Neural cell (in vitro differentiated cells): ENCODE measurements around the gene ABCC11. TPM values are rescaled to one million over a fixed set of nuclear protein-coding genes. Genes with fewer than 3 reads are reported as not detected.
"Not testable (repeated sequence)": the region's sequence is repeated elsewhere in the genome, so short reads cannot be mapped to it uniquely, and the experiment has no call there.

Experiments
- H2AFZ ChIP-seq: fragments of 200-600, 300-800 bp; sonication (generic), shearing (Covaris generic); 2 replicates; pipeline ENCODE4 v1.6.0; 2014; ENCODE audit warnings: low read depth, mild to moderate bottlenecking, antibody characterized with exemption, low read length, moderate library complexity
- H3F3A ChIP-seq: fragments of 200-600 bp; shearing (Covaris generic); 2 replicates; pipeline ENCODE4 v1.6.1; 2016; ENCODE audit warnings: mild to moderate bottlenecking, moderate library complexity, mixed read lengths, antibody characterized with exemption, low read length; ENCODE audit not compliant: insufficient read depth, poor library complexity, severe bottlenecking
- H3K27ac ChIP-seq: fragments of 200-600, 300-800 bp; sonication (generic), shearing (Covaris generic); 2 replicates; pipeline ENCODE4 v1.5.1; 2014; ENCODE audit warnings: mild to moderate bottlenecking, low read length, moderate library complexity
- H3K27me3 ChIP-seq: fragments of 300-800, 200-600 bp; sonication (generic), shearing (Covaris generic); 2 replicates; pipeline ENCODE4 v1.6.0; 2014; ENCODE audit warnings: mild to moderate bottlenecking, low read depth, low read length, moderate library complexity; ENCODE audit not compliant: insufficient read depth
- H3K36me3 ChIP-seq: fragments of 300-800, 200-600 bp; sonication (generic), shearing (Covaris generic); 2 replicates; pipeline ENCODE4 v1.5.1; 2014; ENCODE audit warnings: mild to moderate bottlenecking, antibody characterized with exemption, low read length, moderate library complexity; ENCODE audit not compliant: insufficient read depth
- H3K4me2 ChIP-seq: fragments of 300-800, 200-600 bp; sonication (generic), shearing (Covaris generic); 2 replicates; pipeline ENCODE4 v1.6.0; 2014; ENCODE audit warnings: mild to moderate bottlenecking, low read length
- H3K4me3 ChIP-seq: fragments of 300-800, 200-600 bp; sonication (generic), shearing (Covaris generic); 2 replicates; pipeline ENCODE4 v1.5.1; 2014; ENCODE audit warnings: mild to moderate bottlenecking, low read length, moderate library complexity
- H3K79me2 ChIP-seq: fragments of 200-600 bp; shearing (Covaris generic); replicated peaks from 2 replicates; pipeline ENCODE4 v1.6.0; 2014; ENCODE audit warnings: mild to moderate bottlenecking, low read length, moderate library complexity; ENCODE audit not compliant: insufficient read depth
- H3K9ac ChIP-seq: fragments of 300-800, 200-600 bp; sonication (generic), shearing (Covaris generic); 2 replicates; pipeline ENCODE4 v1.6.1; 2016; ENCODE audit warnings: mild to moderate bottlenecking, low read length, mixed read lengths
- H3K9me2 ChIP-seq: fragments of 200-600 bp; shearing (Covaris generic); 2 replicates; pipeline ENCODE4 v1.6.1; 2016; ENCODE audit warnings: mild to moderate bottlenecking, low read length, mixed read lengths; ENCODE audit not compliant: insufficient read depth
- H3K9me3 ChIP-seq: fragments of 200-600, 300-800 bp; sonication (generic), shearing (Covaris generic); 2 replicates; pipeline ENCODE4 v1.6.1; 2016; ENCODE audit warnings: mild to moderate bottlenecking, mixed run types, low read length, moderate library complexity, mixed read lengths
- H4K20me1 ChIP-seq: fragments of 200-600 bp; shearing (Covaris generic); 2 replicates; pipeline ENCODE4 v1.6.1; 2016; ENCODE audit warnings: mild to moderate bottlenecking, mixed run types; ENCODE audit not compliant: insufficient read depth
- EP300 ChIP-seq: fragments of 450-650 bp; conservative IDR thresholded peaks from 2 replicates; pipeline ENCODE4 v1.6.1; 2014; ENCODE audit warnings: antibody characterized with exemption, mild to moderate bottlenecking, moderate library complexity; ENCODE audit not compliant: poor library complexity, severe bottlenecking
- EZH2 ChIP-seq: fragments of 200-600, 300-800 bp; shearing (Covaris generic), sonication (generic); IDR thresholded peaks from 2 replicates; pipeline ENCODE4 v1.6.1; 2014; ENCODE audit warnings: antibody characterized with exemption, low read length, borderline replicate concordance, mild to moderate bottlenecking; ENCODE audit not compliant: insufficient read depth, poor library complexity, severe bottlenecking
- MXI1 ChIP-seq: fragments of 450-650 bp; conservative IDR thresholded peaks from 2 replicates; pipeline ENCODE4 v1.6.1; 2014; ENCODE audit warnings: antibody characterized with exemption, mild to moderate bottlenecking; ENCODE audit not compliant: poor library complexity, severe bottlenecking
- POLR2AphosphoS5 ChIP-seq: IDR thresholded peaks from 2 replicates; pipeline ENCODE4 v1.6.1; 2012
- RAD21 ChIP-seq: fragments of 450-650 bp; conservative IDR thresholded peaks from 2 replicates; pipeline ENCODE4 v1.6.1; 2014; ENCODE audit warnings: antibody characterized with exemption, mild to moderate bottlenecking, moderate library complexity
- SMC3 ChIP-seq: fragments of 450-650 bp; conservative IDR thresholded peaks from 2 replicates; pipeline ENCODE4 v1.6.1; 2014; ENCODE audit warnings: antibody characterized with exemption, mild to moderate bottlenecking, moderate library complexity; ENCODE audit not compliant: poor library complexity
- TAF1 ChIP-seq: IDR thresholded peaks from 2 replicates; pipeline ENCODE4 v1.6.1; 2012; ENCODE audit warnings: low read depth
- polyA plus RNA-seq: library from polyadenylated mRNA; depleted of rRNA; stranded (reverse); fragments of >200 nt; gene quantifications from 2 replicates; pipeline ENCODE4 v1.2.3, GENCODE V29; 2014
- TF ChIP-seq, protein P1 (sequence below): fragments of 450-650 bp; IDR thresholded peaks from 2 replicates; pipeline ENCODE4 v1.5.1; 2014; ENCODE audit warnings: antibody characterized with exemption, mild to moderate bottlenecking, moderate library complexity; ENCODE audit not compliant: poor library complexity, severe bottlenecking
- TF ChIP-seq, protein P2 (sequence below): IDR thresholded peaks from 2 replicates; pipeline ENCODE4 v1.6.1; 2012; ENCODE audit warnings: borderline replicate concordance

The ABCC11 gene
- polyA plus RNA-seq, 1 donor from 2014 or later = 0.14 TPM

DNA sequence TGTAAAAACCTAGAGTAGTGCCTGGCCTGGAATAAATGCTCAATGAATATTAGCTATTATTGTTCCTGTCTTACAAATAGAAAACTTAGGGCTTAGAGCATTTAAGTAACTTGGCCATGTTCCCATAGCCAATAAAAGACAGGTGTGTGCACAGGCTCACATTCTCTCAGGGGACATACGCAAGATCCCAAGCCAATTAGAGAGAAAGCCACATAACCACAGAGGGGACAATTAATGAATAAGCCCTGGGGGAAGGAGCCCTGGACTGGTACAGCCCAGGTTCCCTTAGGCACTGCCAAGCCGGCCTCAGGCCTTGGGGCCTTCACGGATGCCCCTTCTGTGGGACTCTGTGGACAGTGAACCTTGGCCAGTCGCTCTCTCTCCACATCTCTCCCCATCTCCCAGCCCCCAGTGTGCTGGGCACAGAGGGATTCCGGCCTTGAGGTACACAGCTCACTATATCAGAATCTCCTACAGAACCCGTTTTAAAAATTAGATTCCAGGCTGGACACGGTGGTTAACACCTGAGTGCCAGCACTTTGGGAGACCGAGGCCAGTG lies 64.3 kb downstream of the ABCC11 start:
- Histone ChIP-seq H3F3A (no peaks in the 10 kb centered on the region), H2AFZ (no peak overlapping the region), H3K27ac (no peak overlapping the region), H3K9me2 (no peaks in the 10 kb centered on the region), H3K4me3 (no peak overlapping the region), H3K27me3 (no peaks in the 10 kb centered on the region), H3K79me2 (no peaks in the 10 kb centered on the region), H3K9me3 (no peaks in the 10 kb centered on the region), H3K9ac (no peak overlapping the region), H3K4me2 (no peak overlapping the region), H3K36me3 (no peaks in the 10 kb centered on the region), H4K20me1 (no peaks in the 10 kb centered on the region)
- no peak for TF ChIP-seq RAD21
- TF ChIP-seq EP300 = no peak
- TF ChIP-seq, protein P1, sequence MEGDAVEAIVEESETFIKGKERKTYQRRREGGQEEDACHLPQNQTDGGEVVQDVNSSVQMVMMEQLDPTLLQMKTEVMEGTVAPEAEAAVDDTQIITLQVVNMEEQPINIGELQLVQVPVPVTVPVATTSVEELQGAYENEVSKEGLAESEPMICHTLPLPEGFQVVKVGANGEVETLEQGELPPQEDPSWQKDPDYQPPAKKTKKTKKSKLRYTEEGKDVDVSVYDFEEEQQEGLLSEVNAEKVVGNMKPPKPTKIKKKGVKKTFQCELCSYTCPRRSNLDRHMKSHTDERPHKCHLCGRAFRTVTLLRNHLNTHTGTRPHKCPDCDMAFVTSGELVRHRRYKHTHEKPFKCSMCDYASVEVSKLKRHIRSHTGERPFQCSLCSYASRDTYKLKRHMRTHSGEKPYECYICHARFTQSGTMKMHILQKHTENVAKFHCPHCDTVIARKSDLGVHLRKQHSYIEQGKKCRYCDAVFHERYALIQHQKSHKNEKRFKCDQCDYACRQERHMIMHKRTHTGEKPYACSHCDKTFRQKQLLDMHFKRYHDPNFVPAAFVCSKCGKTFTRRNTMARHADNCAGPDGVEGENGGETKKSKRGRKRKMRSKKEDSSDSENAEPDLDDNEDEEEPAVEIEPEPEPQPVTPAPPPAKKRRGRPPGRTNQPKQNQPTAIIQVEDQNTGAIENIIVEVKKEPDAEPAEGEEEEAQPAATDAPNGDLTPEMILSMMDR = no peak
- no peak for TF ChIP-seq TAF1
- no peak for TF ChIP-seq EZH2

DNA sequence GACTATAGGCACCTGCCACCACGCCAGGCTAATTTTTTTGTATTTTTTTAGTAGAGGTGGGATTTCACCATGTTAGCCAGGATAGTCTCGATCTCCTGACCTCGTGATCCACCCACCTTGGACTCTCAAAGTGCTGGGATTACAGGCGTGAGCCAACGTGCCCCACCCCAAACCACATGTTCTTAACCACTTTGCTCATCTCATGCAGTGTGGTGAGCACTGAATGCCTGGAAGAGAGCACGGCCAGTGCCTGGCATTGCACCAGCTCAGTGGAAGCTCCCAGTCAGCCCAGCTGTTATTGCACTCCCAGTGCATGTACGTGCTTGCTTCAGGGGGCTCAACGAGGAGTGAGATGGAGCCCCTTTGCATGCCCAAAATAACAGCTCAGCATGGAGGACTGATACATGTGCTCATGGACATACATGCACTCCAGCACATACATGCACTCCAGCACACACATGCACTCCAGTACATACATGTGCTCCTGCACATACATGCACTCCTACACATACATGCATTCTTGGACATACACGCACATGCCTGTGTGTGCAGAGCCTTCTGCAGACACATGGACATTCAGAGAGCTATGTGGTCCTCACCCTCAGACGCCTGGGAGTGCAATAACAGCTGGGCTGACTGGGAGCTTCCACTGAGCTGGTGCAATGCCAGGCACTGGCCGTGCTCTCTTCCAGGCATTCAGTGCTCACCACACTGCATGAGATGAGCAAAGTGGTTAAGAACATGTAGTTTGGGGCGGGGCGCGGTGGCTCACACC lies 65.4 kb downstream of the ABCC11 start:
- H3K9me2 ChIP-seq, H3F3A ChIP-seq, H3K36me3 ChIP-seq, H3K9me3 ChIP-seq, H3K9ac ChIP-seq, H4K20me1 ChIP-seq, H3K79me2 ChIP-seq, H3K4me2 ChIP-seq, H3K27ac ChIP-seq, H2AFZ ChIP-seq, H3K4me3 ChIP-seq, H3K27me3 ChIP-seq: not testable (repeated sequence)

DNA sequence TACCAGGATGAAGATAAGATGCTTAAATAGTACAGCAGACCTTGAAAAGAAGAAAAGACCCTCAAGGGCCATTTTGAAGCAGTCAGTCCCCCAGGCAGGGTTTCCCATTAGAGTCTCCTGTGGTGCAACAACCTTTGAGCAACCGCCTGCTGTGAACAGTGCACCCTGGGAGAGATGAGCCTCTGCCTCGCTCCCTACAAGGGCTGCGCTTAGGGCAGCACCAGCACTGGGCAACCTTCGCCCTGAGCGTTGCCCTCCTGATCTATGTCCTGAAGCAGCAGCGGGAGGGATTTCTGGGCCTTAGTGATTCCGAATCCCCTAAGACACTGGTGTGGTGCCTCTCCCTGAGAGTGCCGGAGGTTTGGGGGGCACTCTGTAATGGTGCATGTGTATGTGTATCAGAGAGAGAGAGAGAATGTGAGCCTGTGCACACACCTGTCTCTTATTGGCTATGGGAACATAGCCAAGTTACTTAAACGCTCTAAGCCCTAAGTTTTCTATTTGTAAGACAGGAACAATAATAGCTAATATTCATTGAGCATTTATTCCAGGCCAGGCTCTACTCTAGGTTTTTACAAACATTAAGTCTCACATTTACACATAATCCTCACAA lies 66.4 kb downstream of the ABCC11 start:
- Histone ChIP-seq H3K27me3 (no peaks in the 10 kb centered on the region), H3K36me3 (no peaks in the 10 kb centered on the region), H2AFZ (no peak overlapping the region)

More for the DNA sequence above, 66.4 kb downstream of the ABCC11 start:
- TF ChIP-seq RAD21 = no peak
- no peak for TF ChIP-seq EP300
- TF ChIP-seq, protein P2, sequence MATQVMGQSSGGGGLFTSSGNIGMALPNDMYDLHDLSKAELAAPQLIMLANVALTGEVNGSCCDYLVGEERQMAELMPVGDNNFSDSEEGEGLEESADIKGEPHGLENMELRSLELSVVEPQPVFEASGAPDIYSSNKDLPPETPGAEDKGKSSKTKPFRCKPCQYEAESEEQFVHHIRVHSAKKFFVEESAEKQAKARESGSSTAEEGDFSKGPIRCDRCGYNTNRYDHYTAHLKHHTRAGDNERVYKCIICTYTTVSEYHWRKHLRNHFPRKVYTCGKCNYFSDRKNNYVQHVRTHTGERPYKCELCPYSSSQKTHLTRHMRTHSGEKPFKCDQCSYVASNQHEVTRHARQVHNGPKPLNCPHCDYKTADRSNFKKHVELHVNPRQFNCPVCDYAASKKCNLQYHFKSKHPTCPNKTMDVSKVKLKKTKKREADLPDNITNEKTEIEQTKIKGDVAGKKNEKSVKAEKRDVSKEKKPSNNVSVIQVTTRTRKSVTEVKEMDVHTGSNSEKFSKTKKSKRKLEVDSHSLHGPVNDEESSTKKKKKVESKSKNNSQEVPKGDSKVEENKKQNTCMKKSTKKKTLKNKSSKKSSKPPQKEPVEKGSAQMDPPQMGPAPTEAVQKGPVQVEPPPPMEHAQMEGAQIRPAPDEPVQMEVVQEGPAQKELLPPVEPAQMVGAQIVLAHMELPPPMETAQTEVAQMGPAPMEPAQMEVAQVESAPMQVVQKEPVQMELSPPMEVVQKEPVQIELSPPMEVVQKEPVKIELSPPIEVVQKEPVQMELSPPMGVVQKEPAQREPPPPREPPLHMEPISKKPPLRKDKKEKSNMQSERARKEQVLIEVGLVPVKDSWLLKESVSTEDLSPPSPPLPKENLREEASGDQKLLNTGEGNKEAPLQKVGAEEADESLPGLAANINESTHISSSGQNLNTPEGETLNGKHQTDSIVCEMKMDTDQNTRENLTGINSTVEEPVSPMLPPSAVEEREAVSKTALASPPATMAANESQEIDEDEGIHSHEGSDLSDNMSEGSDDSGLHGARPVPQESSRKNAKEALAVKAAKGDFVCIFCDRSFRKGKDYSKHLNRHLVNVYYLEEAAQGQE = no peak
- no peak for TF ChIP-seq MXI1
- no peak for TF ChIP-seq POLR2AphosphoS5
- TF ChIP-seq SMC3 = no peak
- H3F3A ChIP-seq = no peaks in the 10 kb centered on the region
- no peaks in the 10 kb centered on the region for H3K9me2 ChIP-seq
- no peak overlapping the region for H3K4me3 ChIP-seq
- no peak overlapping the region for H3K27ac ChIP-seq
- no peaks in the 10 kb centered on the region for H3K79me2 ChIP-seq
- H3K9ac ChIP-seq = no peak overlapping the region
- no peak overlapping the region for H3K4me2 ChIP-seq
- no peaks in the 10 kb centered on the region for H3K9me3 ChIP-seq
- no peaks in the 10 kb centered on the region for H4K20me1 ChIP-seq
